Neuronal stem cell (in vitro differentiated cells): ENCODE data around the gene RSPO3.
A peak's percentile ranks its signal among the peaks of the same experiment; 100 is the strongest.

Source experiments
- DNase-seq: peaks from one replicate; pipeline ENCODE4 v3.0.0-alpha.2; 2013; ENCODE audit warnings: low spot score
- H2AFZ ChIP-seq: one replicate; pipeline ENCODE4 v1.6.1; 2013; ENCODE audit warnings: mild to moderate bottlenecking, low read length, inconsistent platforms
- H2AK5ac ChIP-seq: 2 replicates; pipeline ENCODE4 v1.6.1; 2013; ENCODE audit warnings: low read depth, mild to moderate bottlenecking, inconsistent platforms, low read length, moderate library complexity, mixed read lengths
- H2BK120ac ChIP-seq: 2 replicates; pipeline ENCODE4 v1.6.1; 2013; ENCODE audit warnings: low read depth, mild to moderate bottlenecking, inconsistent platforms, low read length, moderate library complexity, mixed read lengths
- H2BK12ac ChIP-seq: one replicate; pipeline ENCODE4 v1.6.1; 2013; ENCODE audit warnings: low read length, inconsistent platforms
- H2BK15ac ChIP-seq: 2 replicates; pipeline ENCODE4 v1.6.1; 2013; ENCODE audit warnings: mild to moderate bottlenecking, low read length, inconsistent platforms, mixed read lengths
- H2BK5ac ChIP-seq: one replicate; pipeline ENCODE4 v1.6.1; 2013; ENCODE audit warnings: inconsistent platforms, mild to moderate bottlenecking, low read length, moderate library complexity
- H3K14ac ChIP-seq: one replicate; pipeline ENCODE4 v1.6.1; 2013; ENCODE audit warnings: low read length, inconsistent platforms
- H3K18ac ChIP-seq: 2 replicates; pipeline ENCODE4 v1.6.1; 2013; ENCODE audit warnings: low read length, inconsistent platforms
- H3K23ac ChIP-seq: 2 replicates; pipeline ENCODE4 v1.6.1; 2013; ENCODE audit warnings: low read depth, mild to moderate bottlenecking, mixed read lengths, low read length, inconsistent platforms; ENCODE audit not compliant: poor library complexity
- H3K27ac ChIP-seq: replicated peaks from 3 replicates; pipeline ENCODE4 v1.5.1; 2013; ENCODE audit warnings: low read length, inconsistent platforms
- H3K27me3 ChIP-seq, 3 experiments: 2 replicates each; pipeline ENCODE4 v1.6.1; 2013; ENCODE audit warnings: low read length in 3 of 3, mild to moderate bottlenecking in 2 of 3, inconsistent platforms in 1 of 3, low read depth in 1 of 3, mixed read lengths in 1 of 3, moderate library complexity in 1 of 3; ENCODE audit not compliant: control insufficient read depth in 3 of 3, insufficient read depth in 3 of 3
- H3K36me3 ChIP-seq, 2 donors: replicated peaks in 1 of 2; 2 replicates each; pipeline ENCODE4 v1.6.1; 2013; ENCODE audit warnings: low read length in 2 of 2; ENCODE audit not compliant: control insufficient read depth in 2 of 2, insufficient read depth in 2 of 2
- H3K4ac ChIP-seq: 2 replicates; pipeline ENCODE4 v1.6.1; 2013; ENCODE audit warnings: inconsistent platforms, mild to moderate bottlenecking, low read length, moderate library complexity
- H3K4me1 ChIP-seq, 2 donors: 1 replicate in 1 of 2; 2 replicates in 1 of 2; pipeline ENCODE4 v1.6.1; 2013; ENCODE audit warnings: low read length in 2 of 2, low read depth in 1 of 2; ENCODE audit not compliant: control insufficient read depth in 2 of 2, insufficient read depth in 1 of 2
- H3K4me2 ChIP-seq: one replicate; pipeline ENCODE4 v1.6.1; 2013; ENCODE audit warnings: mild to moderate bottlenecking, low read length, inconsistent platforms; ENCODE audit not compliant: insufficient read depth, poor library complexity, severe bottlenecking
- H3K4me3 ChIP-seq, 2 donors: 2 replicates each; pipeline ENCODE4 v1.5.1; 2013; ENCODE audit warnings: low read length in 2 of 2, mild to moderate bottlenecking in 2 of 2, inconsistent platforms in 1 of 2, moderate library complexity in 1 of 2
- H3K79me1 ChIP-seq: one replicate; pipeline ENCODE4 v1.6.1; 2013; ENCODE audit warnings: low read depth, mild to moderate bottlenecking, inconsistent platforms, low read length, moderate library complexity
- H3K9ac ChIP-seq: one replicate; pipeline ENCODE4 v1.6.1; 2013; ENCODE audit warnings: mild to moderate bottlenecking, low read depth, low read length, inconsistent platforms; ENCODE audit not compliant: poor library complexity
- H3K9me3 ChIP-seq, 2 donors: replicated peaks in 1 of 2; 2 replicates each; pipeline versions ENCODE3 to v1.6.1; 2013; ENCODE audit warnings: low read length in 2 of 2, mild to moderate bottlenecking in 2 of 2, inconsistent platforms in 1 of 2, low read depth in 1 of 2, mixed read lengths in 1 of 2, moderate library complexity in 1 of 2; ENCODE audit not compliant: control insufficient read depth in 2 of 2, insufficient read depth in 1 of 2
- H4K8ac ChIP-seq: one replicate; pipeline ENCODE4 v1.6.1; 2013; ENCODE audit warnings: low read depth, mild to moderate bottlenecking, inconsistent platforms, low read length, moderate library complexity
- H4K91ac ChIP-seq: one replicate; pipeline ENCODE4 v1.6.1; 2013; ENCODE audit warnings: low read length, low read depth, mild to moderate bottlenecking, inconsistent platforms; ENCODE audit not compliant: poor library complexity
- WGBS, 2 donors: extraction: QIAGEN DNeasy Blood & Tissue Kit; methylation state at CpG; one replicate each; pipeline ENCODE4 v1.1.7; 2013; ENCODE audit warnings: missing lambda C conversion rate in 2 of 2, mixed read lengths in 1 of 2; ENCODE audit not compliant: insufficient read length in 2 of 2, insufficient replicate concordance in 1 of 2; ENCODE audit errors: extremely low coverage in 2 of 2; 5-methylcytosine and 5-hydroxymethylcytosine counted together

The RSPO3 gene

DNA sequence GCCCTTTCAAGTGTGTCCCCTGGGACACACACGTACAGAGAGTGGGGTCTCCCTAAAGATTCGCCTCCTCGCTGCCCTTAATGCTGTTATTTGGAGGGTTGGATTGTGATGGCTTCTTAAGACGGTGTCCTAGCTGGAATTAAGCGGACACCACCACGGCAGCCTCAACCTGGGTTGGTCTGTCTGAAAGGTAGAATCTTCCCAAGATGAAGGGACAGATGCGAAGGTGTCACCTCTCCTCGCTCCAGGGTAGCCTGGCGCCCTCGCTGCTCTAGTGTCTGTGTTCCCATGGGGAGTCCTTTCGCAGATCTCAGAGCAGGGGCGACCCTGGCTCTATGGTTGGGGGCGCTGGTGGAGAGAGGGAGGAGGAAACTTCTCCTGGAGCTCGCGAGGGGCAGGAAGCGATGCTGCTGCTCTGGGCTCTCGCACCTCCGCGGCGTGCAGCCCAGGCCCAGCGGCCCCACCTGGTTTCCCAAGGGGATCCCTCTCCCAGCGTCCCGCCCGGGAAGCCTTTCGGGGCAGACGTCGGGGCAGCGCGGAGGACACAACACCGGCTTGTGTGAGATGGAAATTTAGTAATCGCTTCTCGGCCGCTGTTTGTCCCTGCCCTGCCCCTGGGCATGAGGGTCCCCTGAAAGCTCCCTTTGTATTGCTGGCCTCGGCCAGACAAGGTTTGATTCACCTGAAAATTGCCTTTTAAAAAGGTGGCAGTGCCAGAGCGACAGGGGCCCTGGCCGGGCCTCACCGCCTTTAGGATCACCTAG, 1.7 kb downstream of the RSPO3 start:
- no peak for DNase-seq
- peak overlapping the region; percentile 3 for H3K23ac ChIP-seq
- WGBS, 2 donors = no CpG with 5 or more reads among the region's 37 CpGs
- no peak overlapping the region for H2BK5ac ChIP-seq
- peak overlapping the region; percentile 94 for H2AFZ ChIP-seq
- H3K27ac ChIP-seq = no peak overlapping the region
- no peaks in the 10 kb centered on the region for H3K36me3 ChIP-seq
- no peak overlapping the region for H2BK120ac ChIP-seq
- peaks cover 21 to 76% (median 36%) of the 10 kb centered on the region in 3 experiments for H3K27me3 ChIP-seq
- H3K9ac ChIP-seq = peak overlapping the region; percentile 2
- H3K9me3 ChIP-seq = no peaks in the 10 kb centered on the region
- H3K4me3 ChIP-seq = peak overlapping the region; percentile 52 to 79
- H2BK12ac ChIP-seq = peak overlapping the region; percentile 49
- H3K4ac ChIP-seq = no peak overlapping the region
- H3K18ac ChIP-seq = peak overlapping the region; percentile 67
- no peak overlapping the region for H4K8ac ChIP-seq
- no peak overlapping the region for H2AK5ac ChIP-seq
- H2BK15ac ChIP-seq = no peak overlapping the region
- peaks cover 11 to 12% of the 10 kb centered on the region in 2 donors for H3K4me1 ChIP-seq
- no peak overlapping the region for H4K91ac ChIP-seq
- no peaks in the 10 kb centered on the region for H3K79me1 ChIP-seq
- no peak overlapping the region for H3K14ac ChIP-seq
- H3K4me2 ChIP-seq = peak overlapping the region; percentile 99

DNA sequence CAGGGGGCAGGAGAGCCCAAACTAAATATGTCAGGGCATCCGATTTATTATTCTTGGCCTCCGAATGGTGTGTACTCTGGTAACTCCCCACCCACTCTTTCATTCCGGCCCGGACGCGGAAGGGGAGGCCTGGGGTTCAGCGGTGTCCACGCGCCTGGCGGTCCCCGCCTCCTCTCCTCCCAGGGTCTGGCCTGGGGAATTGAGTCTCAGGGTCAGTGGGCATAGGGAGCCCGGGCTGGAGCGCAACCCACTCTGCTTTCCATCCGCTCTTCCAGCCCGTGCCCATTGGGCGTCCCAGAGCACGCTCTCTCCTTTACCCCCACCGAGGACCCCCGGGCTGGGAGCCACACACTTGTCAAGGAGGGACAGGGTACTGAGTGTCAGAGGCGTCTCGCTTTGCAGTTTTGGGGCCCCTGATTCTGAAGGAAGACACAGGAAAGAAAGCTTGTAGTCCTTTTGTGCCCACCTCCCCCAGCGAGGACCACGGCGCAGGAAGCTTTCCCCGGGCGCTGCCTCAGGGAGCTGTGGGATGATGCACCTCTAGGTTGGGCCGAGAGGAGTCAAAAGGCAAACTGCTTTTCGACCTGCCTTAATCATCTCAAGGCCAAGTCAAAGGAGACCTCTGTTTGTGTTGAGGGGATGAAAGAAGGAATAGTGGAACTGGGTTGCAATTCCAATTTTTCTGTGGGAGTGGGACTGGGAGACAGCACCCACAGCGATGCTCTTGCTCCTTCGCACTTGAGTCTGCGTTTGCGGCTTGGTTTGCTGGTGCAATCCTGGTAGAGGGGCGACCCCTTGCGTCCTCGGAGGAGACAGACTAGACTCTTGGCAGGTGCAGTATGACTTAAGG, 2.5 kb downstream of the RSPO3 start:
- Histone ChIP-seq H2AFZ (peak overlapping the region; percentile 94), H3K9ac (peak overlapping the region; percentile 44), H2BK12ac (no peak overlapping the region), H4K91ac (no peak overlapping the region), H3K79me1 (no peaks in the 10 kb centered on the region), H2BK120ac (no peak overlapping the region), H3K36me3 (no peaks in the 10 kb centered on the region), H3K27ac (no peak overlapping the region), H3K27me3 (peaks cover 21 to 76% (median 36%) of the 10 kb centered on the region in 3 experiments), H3K9me3 (no peaks in the 10 kb centered on the region), H3K23ac (no peak overlapping the region), H2BK5ac (no peak overlapping the region), H2BK15ac (no peak overlapping the region), H4K8ac (no peak overlapping the region), H3K4me3 (no peak overlapping the region), H3K18ac (peak overlapping the region; percentile 11), H3K4me1 (peaks cover 11 to 12% of the 10 kb centered on the region in 2 donors), H3K4me2 (peak overlapping the region; percentile 99), H2AK5ac (no peak overlapping the region), H3K14ac (peak overlapping the region; percentile 8), H3K4ac (no peak overlapping the region)
- no CpG with 5 or more reads among the region's 35 CpGs for WGBS, 2 donors
- peak; percentile 78 for DNase-seq

DNA sequence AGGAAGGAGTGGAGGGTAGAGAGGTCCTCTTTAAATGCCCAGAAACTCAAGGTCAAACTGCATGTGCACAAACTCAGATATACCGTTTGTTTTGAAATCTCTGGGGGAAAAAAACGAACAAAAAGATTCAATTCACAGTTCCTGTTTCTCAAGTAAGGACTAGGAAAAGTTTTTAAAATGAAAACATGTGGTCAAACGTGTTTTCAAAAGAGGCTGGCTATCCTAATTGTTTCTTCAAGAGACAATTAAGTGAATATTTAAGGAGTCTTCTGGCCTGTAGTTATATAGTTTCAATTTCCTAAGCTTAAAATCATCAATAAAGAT, 3.1 kb downstream of the RSPO3 start:
- Histone ChIP-seq H3K27ac (no peak overlapping the region), H2BK120ac (no peak overlapping the region), H2BK12ac (no peak overlapping the region), H3K9me3 (no peaks in the 10 kb centered on the region), H3K79me1 (no peaks in the 10 kb centered on the region), H4K8ac (no peak overlapping the region), H3K4me3 (no peak overlapping the region), H2AK5ac (no peak overlapping the region), H2AFZ (no peak overlapping the region), H3K23ac (no peak overlapping the region), H2BK5ac (no peak overlapping the region), H3K4me2 (no peak overlapping the region), H2BK15ac (no peak overlapping the region), H3K36me3 (no peaks in the 10 kb centered on the region), H3K4me1 (peaks cover 11 to 12% of the 10 kb centered on the region in 2 donors), H3K14ac (no peak overlapping the region), H3K4ac (no peak overlapping the region), H3K18ac (no peak overlapping the region), H3K9ac (no peak overlapping the region), H3K27me3 (peaks cover 21 to 75% (median 36%) of the 10 kb centered on the region in 3 experiments), H4K91ac (no peak overlapping the region)
- no CpG with 5 or more reads among the region's 3 CpGs for WGBS, 2 donors
- no peak for DNase-seq

DNA sequence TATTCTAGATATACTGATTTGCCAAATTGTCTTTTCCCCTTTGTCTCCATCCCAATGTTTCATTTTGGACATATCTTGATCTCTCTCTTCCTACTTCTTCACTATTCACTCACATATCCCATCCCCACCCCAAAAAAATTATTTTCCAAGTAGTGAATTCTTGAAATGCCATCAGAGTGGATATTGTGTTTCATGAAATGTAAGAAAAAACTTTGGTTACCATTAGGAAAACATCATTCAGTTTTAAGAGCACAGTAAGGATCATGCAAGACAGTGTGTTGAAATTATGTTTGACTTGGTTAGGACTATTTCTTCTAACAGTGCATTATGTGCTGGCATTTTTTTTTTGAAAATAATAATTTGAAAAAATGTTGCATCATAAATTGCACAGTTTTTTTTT, 5.7 kb downstream of the RSPO3 start:
- Histone ChIP-seq H3K27ac (no peak overlapping the region), H2BK120ac (no peak overlapping the region), H3K9ac (no peak overlapping the region), H3K4me1 (peaks cover 11 to 12% of the 10 kb centered on the region in 2 donors), H4K8ac (no peak overlapping the region), H3K27me3 (peaks cover 21 to 72% (median 22%) of the 10 kb centered on the region in 3 experiments), H3K23ac (no peak overlapping the region), H2AK5ac (no peak overlapping the region), H3K79me1 (no peaks in the 10 kb centered on the region), H2BK12ac (no peak overlapping the region), H3K14ac (no peak overlapping the region), H3K4me3 (no peak overlapping the region), H3K4ac (no peak overlapping the region), H3K9me3 (no peaks in the 10 kb centered on the region), H3K36me3 (no peaks in the 10 kb centered on the region), H4K91ac (no peak overlapping the region), H3K4me2 (no peak overlapping the region), H2BK5ac (no peak overlapping the region), H2BK15ac (no peak overlapping the region), H2AFZ (no peak overlapping the region), H3K18ac (no peak overlapping the region)
- DNase-seq = no peak
